HL-60 (cell line): ENCODE measurements around the gene SMLR1.

Experiments used
- DNase-seq, 2 experiments: peaks; one replicate each; pipeline ENCODE4 v3.0.0-alpha.2; 2010 to 2020; ENCODE audit warnings: low read depth in 1 of 2, low spot score in 1 of 2
- H3K27ac ChIP-seq: fragments of 250-450 bp; sonication (Bioruptor Pico); replicated peaks from 2 replicates; pipeline ENCODE4 v1.5.1; 2020; ENCODE audit warnings: mild to moderate bottlenecking, moderate library complexity
- H3K27me3 ChIP-seq: fragments of 250-450 bp; sonication (Bioruptor Pico); 2 replicates; pipeline ENCODE4 v1.5.1; 2021; ENCODE audit warnings: mild to moderate bottlenecking, moderate library complexity; ENCODE audit not compliant: insufficient read depth, poor library complexity, severe bottlenecking
- H3K4me3 ChIP-seq: replicated peaks from 2 replicates; pipeline ENCODE4 v1.5.1; 2011; ENCODE audit warnings: mild to moderate bottlenecking, control low read depth, low read length; ENCODE audit not compliant: insufficient read depth
- GABPA ChIP-seq: IDR thresholded peaks from 2 replicates; pipeline ENCODE4 v1.6.1; 2012; ENCODE audit warnings: low read depth
- POLR2AphosphoS5 ChIP-seq: IDR thresholded peaks from 2 replicates; pipeline ENCODE4 v1.6.1; 2012; ENCODE audit warnings: low read depth
- SPI1 ChIP-seq: IDR thresholded peaks from 2 replicates; pipeline ENCODE4 v1.6.1; 2012; ENCODE audit warnings: low read depth, mild to moderate bottlenecking, borderline replicate concordance
- TF ChIP-seq, protein P1 (sequence below): IDR thresholded peaks from one replicate; pipeline ENCODE4 v1.5.1; 2011; ENCODE audit warnings: low read length, control low read depth, inconsistent platforms; ENCODE audit not compliant: insufficient read depth
- TF ChIP-seq, protein P2 (sequence below): IDR thresholded peaks from 2 replicates; pipeline ENCODE4 v1.6.1; 2012; ENCODE audit warnings: low read depth; ENCODE audit not compliant: insufficient replicate concordance

The SMLR1 gene

DNA sequence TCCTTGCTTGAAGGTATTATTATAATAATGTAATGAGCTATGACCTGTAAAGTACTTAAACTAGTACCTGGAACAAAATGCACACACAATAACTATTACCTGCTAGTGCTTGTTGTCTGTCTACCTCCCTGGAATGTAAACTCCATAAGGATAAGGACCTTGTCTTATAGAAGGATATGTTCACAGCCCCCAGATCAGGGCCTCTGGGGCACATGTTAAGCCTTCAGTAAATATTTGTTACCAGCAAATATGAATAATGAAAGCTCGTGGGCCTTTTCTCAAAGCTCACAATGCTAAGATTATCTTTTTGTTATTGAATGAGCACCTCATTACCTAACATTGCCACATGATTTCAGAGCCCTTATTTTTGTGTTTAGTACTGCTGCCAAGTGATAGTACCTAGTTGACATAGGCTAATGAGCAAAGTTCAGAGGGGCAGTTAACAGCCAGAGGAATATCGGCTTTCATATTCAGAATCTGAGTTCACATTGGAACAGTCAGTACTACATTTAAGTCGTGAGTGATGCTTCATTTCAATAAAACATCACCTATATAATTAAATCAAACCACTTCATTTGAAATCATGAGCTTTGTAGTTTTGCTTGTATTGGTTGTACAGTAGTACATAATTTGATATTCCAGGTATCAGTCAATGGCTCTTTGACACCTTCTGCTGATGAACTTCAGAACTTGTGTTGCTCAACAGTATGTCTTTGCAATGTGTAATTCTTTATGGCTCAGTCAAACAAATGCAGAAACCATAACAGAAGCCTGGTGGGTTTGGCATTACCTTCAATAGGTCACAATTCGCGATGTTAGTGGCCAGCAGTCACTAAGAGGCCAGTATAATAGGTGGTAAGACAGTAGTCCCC lies 11.8 kb upstream of the SMLR1 start:
- TF ChIP-seq, protein P1, sequence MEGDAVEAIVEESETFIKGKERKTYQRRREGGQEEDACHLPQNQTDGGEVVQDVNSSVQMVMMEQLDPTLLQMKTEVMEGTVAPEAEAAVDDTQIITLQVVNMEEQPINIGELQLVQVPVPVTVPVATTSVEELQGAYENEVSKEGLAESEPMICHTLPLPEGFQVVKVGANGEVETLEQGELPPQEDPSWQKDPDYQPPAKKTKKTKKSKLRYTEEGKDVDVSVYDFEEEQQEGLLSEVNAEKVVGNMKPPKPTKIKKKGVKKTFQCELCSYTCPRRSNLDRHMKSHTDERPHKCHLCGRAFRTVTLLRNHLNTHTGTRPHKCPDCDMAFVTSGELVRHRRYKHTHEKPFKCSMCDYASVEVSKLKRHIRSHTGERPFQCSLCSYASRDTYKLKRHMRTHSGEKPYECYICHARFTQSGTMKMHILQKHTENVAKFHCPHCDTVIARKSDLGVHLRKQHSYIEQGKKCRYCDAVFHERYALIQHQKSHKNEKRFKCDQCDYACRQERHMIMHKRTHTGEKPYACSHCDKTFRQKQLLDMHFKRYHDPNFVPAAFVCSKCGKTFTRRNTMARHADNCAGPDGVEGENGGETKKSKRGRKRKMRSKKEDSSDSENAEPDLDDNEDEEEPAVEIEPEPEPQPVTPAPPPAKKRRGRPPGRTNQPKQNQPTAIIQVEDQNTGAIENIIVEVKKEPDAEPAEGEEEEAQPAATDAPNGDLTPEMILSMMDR, result no peak
- TF ChIP-seq SPI1, result no peak
- TF ChIP-seq, protein P2, sequence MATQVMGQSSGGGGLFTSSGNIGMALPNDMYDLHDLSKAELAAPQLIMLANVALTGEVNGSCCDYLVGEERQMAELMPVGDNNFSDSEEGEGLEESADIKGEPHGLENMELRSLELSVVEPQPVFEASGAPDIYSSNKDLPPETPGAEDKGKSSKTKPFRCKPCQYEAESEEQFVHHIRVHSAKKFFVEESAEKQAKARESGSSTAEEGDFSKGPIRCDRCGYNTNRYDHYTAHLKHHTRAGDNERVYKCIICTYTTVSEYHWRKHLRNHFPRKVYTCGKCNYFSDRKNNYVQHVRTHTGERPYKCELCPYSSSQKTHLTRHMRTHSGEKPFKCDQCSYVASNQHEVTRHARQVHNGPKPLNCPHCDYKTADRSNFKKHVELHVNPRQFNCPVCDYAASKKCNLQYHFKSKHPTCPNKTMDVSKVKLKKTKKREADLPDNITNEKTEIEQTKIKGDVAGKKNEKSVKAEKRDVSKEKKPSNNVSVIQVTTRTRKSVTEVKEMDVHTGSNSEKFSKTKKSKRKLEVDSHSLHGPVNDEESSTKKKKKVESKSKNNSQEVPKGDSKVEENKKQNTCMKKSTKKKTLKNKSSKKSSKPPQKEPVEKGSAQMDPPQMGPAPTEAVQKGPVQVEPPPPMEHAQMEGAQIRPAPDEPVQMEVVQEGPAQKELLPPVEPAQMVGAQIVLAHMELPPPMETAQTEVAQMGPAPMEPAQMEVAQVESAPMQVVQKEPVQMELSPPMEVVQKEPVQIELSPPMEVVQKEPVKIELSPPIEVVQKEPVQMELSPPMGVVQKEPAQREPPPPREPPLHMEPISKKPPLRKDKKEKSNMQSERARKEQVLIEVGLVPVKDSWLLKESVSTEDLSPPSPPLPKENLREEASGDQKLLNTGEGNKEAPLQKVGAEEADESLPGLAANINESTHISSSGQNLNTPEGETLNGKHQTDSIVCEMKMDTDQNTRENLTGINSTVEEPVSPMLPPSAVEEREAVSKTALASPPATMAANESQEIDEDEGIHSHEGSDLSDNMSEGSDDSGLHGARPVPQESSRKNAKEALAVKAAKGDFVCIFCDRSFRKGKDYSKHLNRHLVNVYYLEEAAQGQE, result no peak
- no peak for TF ChIP-seq POLR2AphosphoS5
- TF ChIP-seq GABPA, result no peak
- H3K27ac ChIP-seq, result no peak overlapping the region
- no peak for DNase-seq
- no peak overlapping the region for H3K4me3 ChIP-seq
- no peaks in the 10 kb centered on the region for H3K27me3 ChIP-seq

DNA sequence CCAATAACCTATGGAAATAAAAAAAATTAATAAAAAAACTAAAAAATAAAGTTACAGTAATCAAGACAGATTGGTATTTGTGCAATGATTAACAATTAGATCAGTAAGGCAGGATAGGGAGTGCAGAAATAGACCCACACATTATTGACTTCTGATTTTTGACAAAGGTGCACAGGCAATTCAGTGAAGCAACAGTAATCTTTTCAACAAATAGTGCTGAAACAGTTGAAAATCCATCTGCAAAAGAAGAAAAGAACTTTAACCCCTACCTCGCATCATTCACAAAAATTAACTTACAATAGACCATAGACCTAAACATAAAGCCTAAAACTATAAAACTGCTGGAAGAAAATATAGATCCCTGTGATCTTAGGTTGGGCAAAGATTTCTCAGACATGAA lies 4.5 kb upstream of the SMLR1 start:
- Histone ChIP-seq H3K27ac (no peak overlapping the region), H3K4me3 (no peak overlapping the region), H3K27me3 (no peaks in the 10 kb centered on the region)
- TF ChIP-seq POLR2AphosphoS5 (no peak), SPI1 (no peak), GABPA (no peak)
- TF ChIP-seq, protein P1, result no peak
- TF ChIP-seq, protein P2, result no peak
- no peak for DNase-seq

DNA sequence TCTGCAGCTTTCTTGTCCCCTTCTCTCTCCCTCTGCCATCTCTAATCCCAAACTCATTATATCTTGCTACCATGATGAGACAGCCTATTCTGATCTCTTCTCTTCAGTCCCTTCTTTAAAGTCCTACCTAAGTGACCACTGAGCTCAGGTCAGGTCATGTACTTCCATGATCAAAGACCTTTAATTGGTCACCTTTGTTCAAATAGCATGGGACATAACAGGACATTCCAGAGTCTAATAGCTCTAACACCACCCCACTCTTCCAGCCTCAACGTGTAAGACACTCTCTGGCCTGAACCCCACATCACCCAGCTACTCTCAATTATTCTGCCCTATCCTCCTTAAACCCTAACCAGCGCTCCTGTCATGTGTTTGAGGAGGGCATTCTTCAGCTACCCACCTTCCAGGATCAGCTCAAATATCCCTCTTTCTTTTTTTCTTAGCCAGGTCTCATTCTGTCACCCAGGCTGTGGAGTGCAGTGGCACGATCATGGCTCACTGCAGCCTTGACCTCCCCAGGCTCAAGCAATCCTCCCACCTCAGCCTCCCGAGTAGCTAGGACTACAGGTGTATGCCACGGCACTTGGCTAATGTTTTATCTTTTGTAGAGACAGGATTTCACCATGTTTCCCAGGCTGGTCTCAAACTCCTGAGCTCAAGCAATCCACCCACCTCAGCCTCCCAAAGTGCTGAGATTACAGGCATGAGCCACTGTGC lies 2.1 kb upstream of the SMLR1 start:
- no peak for DNase-seq
- H3K4me3 ChIP-seq, result no peak overlapping the region
- no peaks in the 10 kb centered on the region for H3K27me3 ChIP-seq
- TF ChIP-seq, protein P2, result no peak
- TF ChIP-seq, protein P1, result no peak
- TF ChIP-seq SPI1 (no peak), GABPA (no peak), POLR2AphosphoS5 (no peak)
- H3K27ac ChIP-seq, result no peak overlapping the region
